ENCODE results near the gene BRINP1. TPM values are rescaled to one million over a fixed set of nuclear protein-coding genes. Genes with fewer than 3 reads are reported as not detected.

Gene BRINP1, protein sequence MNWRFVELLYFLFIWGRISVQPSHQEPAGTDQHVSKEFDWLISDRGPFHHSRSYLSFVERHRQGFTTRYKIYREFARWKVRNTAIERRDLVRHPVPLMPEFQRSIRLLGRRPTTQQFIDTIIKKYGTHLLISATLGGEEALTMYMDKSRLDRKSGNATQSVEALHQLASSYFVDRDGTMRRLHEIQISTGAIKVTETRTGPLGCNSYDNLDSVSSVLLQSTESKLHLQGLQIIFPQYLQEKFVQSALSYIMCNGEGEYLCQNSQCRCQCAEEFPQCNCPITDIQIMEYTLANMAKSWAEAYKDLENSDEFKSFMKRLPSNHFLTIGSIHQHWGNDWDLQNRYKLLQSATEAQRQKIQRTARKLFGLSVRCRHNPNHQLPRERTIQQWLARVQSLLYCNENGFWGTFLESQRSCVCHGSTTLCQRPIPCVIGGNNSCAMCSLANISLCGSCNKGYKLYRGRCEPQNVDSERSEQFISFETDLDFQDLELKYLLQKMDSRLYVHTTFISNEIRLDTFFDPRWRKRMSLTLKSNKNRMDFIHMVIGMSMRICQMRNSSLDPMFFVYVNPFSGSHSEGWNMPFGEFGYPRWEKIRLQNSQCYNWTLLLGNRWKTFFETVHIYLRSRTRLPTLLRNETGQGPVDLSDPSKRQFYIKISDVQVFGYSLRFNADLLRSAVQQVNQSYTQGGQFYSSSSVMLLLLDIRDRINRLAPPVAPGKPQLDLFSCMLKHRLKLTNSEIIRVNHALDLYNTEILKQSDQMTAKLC
- total RNA-seq, result 0.79 and 1.1 TPM in 2 replicates
- long read RNA-seq, partial matches to known transcripts, result 0 of 5 reads
- long read RNA-seq, other reads (novel, unspliced or antisense), result 2 of 5 reads

DNA sequence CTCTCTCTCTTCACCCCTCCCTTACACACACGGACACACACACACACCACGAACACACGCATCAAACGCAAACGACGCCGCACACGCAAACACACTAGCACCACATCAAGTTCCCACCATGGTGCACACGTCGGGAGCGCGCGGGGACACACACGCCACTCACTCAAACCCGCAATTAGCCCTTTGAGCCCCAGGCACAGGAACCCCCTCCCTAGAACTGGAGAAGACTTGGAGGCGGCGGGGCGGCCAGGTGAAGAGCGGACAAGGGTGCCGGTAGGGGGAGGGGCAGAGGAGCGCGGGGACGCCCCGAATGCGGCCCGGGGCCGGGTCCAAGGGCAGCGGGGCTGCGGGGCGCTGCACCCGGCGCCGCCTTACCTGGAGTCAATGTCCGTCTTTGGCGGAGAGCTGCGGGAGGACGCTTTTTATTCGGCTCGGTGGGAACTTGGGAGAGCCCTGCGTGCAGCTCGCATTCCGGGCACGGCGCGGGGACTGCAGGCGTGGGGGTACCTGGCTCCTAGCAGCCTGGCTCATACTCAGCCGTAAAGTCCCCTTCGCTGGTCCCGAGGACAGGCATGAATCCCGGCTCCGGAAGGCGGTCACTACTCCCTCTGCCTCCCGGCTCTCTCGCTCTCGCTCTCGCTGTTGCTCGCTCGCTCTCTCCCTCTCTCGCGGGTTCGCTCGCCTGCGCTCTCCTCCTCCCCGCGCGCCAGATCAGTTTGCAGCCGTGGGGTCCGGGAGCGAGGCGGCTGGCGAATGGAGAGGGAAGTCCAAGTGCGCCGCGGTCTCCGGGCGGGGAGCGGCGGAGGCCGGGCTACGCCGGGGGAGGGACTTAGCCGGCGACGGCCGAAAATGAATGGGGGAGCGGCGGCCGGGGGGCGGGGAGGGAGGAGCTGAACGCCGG, at the start of gene BRINP1:
Gene BRINP1 (minus strand): TSS at position 755 of the 901 bp plus-strand sequence. CDS start 56,080 bp downstream, outside the sequence.
- TF ChIP-seq, protein P1, sequence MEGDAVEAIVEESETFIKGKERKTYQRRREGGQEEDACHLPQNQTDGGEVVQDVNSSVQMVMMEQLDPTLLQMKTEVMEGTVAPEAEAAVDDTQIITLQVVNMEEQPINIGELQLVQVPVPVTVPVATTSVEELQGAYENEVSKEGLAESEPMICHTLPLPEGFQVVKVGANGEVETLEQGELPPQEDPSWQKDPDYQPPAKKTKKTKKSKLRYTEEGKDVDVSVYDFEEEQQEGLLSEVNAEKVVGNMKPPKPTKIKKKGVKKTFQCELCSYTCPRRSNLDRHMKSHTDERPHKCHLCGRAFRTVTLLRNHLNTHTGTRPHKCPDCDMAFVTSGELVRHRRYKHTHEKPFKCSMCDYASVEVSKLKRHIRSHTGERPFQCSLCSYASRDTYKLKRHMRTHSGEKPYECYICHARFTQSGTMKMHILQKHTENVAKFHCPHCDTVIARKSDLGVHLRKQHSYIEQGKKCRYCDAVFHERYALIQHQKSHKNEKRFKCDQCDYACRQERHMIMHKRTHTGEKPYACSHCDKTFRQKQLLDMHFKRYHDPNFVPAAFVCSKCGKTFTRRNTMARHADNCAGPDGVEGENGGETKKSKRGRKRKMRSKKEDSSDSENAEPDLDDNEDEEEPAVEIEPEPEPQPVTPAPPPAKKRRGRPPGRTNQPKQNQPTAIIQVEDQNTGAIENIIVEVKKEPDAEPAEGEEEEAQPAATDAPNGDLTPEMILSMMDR (IDR thresholded peaks at IDR 0.05; ENCODE audit: unreplicated experiment), result no peak
- Mint-ChIP-seq H3K4me3 (ENCODE audit: low read depth) (peak within 1 kb of the TSS; percentile 79), H3K4me1 (ENCODE audit: low read depth) (peaks cover 9% of the 10 kb centered on the region), H3K27me3 (peaks cover 70% of the 10 kb centered on the region), H3K27ac (peak within 1 kb of the TSS; percentile 67), H3K36me3 (ENCODE audit: insufficient read depth) (no peaks in the 10 kb centered on the region), H3K9me3 (ENCODE audit: low read depth) (no peaks in the 10 kb centered on the region)
- peak; percentile 47 for DNase-seq (ENCODE audit: low spot score, unreplicated experiment)

DNA sequence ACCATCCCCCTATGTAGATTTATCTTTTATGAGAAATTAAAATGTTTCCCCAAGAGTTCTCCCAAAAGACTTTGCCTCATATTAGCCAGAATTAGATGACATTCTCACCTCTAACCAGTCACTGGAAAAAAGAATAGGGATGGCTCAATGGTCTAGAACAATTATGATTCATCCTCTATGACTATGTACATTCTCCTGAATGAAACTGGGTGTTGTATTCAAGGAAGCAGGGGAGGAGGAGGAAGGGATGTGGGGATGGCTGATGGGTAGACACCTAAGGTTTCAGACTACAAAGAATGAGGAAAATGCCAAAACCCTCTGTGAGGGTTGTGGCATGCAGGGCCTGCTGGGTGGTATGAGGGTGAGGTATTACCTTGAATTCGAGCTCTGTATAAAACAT, 49.5 kb upstream of the BRINP1 start:
- Mint-ChIP-seq H3K36me3 (ENCODE audit: insufficient read depth) (no peaks in the 10 kb centered on the region), H3K4me1 (ENCODE audit: low read depth) (peaks cover 6% of the 10 kb centered on the region), H3K27ac (no peak overlapping the region), H3K9me3 (ENCODE audit: low read depth) (no peaks in the 10 kb centered on the region), H3K4me3 (ENCODE audit: low read depth) (no peak overlapping the region), H3K27me3 (no peaks in the 10 kb centered on the region)
- TF ChIP-seq, protein P1 (IDR thresholded peaks at IDR 0.05; ENCODE audit: unreplicated experiment), result no peak
- no peak for DNase-seq (ENCODE audit: low spot score, unreplicated experiment)

DNA sequence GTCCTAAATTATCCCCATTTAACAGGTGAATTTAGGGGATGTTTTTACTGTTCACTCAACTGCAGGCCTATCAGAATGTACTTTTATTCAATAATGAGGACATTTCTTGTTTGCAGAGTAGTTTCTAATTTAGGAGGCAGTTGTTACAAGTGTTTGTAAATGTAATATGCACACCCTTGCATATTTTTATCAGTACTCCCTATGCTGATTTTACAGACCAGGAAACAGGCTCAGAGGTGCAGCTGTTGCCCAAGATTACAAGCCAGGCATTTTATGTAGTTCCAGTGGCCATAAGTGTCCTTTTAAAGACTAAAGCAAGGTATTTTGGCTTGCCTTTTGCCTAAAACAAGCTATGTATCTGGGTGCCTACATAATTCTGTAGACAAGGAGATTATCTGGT, 47.6 kb upstream of the BRINP1 start:
- Mint-ChIP-seq H3K9me3 (ENCODE audit: low read depth) (no peaks in the 10 kb centered on the region), H3K27ac (no peak overlapping the region), H3K4me1 (ENCODE audit: low read depth) (peaks cover 1% of the 10 kb centered on the region), H3K27me3 (no peaks in the 10 kb centered on the region), H3K36me3 (ENCODE audit: insufficient read depth) (no peaks in the 10 kb centered on the region), H3K4me3 (ENCODE audit: low read depth) (no peak overlapping the region)
- no peak for DNase-seq (ENCODE audit: low spot score, unreplicated experiment)
- TF ChIP-seq, protein P1 (IDR thresholded peaks at IDR 0.05; ENCODE audit: unreplicated experiment), result no peak

DNA sequence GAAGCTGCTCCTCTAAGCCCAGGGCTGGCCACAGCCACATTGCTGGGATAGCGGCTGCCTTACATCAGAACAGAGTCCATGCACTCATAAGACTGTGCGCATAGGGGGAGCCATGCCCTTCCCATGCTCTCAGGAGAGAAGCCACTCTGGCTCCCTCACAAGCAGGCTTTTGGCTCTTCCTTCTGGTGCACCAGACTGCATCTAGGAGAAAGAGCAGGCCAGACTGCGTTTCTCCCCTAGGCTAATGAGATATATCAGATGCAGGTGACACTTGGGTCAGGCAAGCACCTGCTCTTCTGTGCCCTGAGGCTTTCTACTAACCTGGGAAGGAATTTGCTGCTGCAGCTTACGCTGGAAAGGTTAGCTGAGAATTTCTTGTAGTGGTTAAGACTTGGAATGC, 43.2 kb upstream of the BRINP1 start:
- H3K27ac Mint-ChIP-seq, result no peak overlapping the region
- H3K4me3 Mint-ChIP-seq (ENCODE audit: low read depth), result no peak overlapping the region
- no peaks in the 10 kb centered on the region for H3K27me3 Mint-ChIP-seq
- H3K36me3 Mint-ChIP-seq (ENCODE audit: insufficient read depth), result no peaks in the 10 kb centered on the region
- TF ChIP-seq, protein P1 (IDR thresholded peaks at IDR 0.05; ENCODE audit: unreplicated experiment), result no peak
- DNase-seq (ENCODE audit: low spot score, unreplicated experiment), result no peak
- no peaks in the 10 kb centered on the region for H3K4me1 Mint-ChIP-seq (ENCODE audit: low read depth)
- H3K9me3 Mint-ChIP-seq (ENCODE audit: low read depth), result no peaks in the 10 kb centered on the region

All from progenitor cell of endocrine pancreas (in vitro differentiated cells).